Skin of body (tissue), 2 donors: Measurements from ENCODE around the gene KIRREL1. TPM values are rescaled to one million over a fixed set of nuclear protein-coding genes. Genes with fewer than 3 reads are reported as not detected.

Source experiments
- DNase-seq: peaks from one replicate; lab custom pipeline; 2025; lab: John Stamatoyannopoulos, UW
- total RNA-seq: library from RNA; depleted of rRNA; stranded (reverse); fragments of >200 nt; gene quantifications from one replicate; pipeline ENCODE4 v1.2.3, GENCODE V29; 2014

Gene KIRREL1
- total RNA-seq, 1 donor from 2014 or later: 36.0 TPM

DNA sequence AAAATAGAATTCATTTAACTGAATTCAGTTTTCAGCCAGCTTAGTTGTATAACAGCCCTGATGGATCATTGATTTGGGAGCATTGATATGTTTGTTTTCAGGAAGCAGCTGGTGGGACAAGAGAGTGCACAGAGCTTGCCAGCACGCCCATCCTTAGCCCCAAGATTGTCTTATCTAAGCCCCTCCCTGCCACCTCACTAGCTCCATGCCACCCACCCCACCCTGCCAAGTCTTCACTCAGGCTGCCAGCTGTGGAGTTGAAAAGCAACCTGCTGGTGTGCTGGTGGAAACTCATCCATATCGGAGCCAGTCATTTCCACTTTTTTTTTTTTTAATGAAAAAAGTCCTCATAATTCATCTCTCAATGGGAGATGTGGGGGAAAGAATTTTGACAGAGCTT lies 11.8 kb downstream of the KIRREL1 start:
- no peak for DNase-seq

- DNase-seq: no peak
These were observed 13.7 kb downstream of the KIRREL1 start for GRCh38 chr1:158007180-158007579.

GRCh38 chr1:158007667-158008386 lies 14.4 kb downstream of the KIRREL1 start:
- DNase-seq: no peak

- DNase-seq: no peak
These were observed 15.2 kb downstream of the KIRREL1 start for GRCh38 chr1:158008630-158009029.

- DNase-seq: no peak
These were observed 18.3 kb downstream of the KIRREL1 start for GRCh38 chr1:158011714-158012113.

- DNase-seq: no peak
These were observed 20.6 kb downstream of the KIRREL1 start for GRCh38 chr1:158013840-158014730.

DNA sequence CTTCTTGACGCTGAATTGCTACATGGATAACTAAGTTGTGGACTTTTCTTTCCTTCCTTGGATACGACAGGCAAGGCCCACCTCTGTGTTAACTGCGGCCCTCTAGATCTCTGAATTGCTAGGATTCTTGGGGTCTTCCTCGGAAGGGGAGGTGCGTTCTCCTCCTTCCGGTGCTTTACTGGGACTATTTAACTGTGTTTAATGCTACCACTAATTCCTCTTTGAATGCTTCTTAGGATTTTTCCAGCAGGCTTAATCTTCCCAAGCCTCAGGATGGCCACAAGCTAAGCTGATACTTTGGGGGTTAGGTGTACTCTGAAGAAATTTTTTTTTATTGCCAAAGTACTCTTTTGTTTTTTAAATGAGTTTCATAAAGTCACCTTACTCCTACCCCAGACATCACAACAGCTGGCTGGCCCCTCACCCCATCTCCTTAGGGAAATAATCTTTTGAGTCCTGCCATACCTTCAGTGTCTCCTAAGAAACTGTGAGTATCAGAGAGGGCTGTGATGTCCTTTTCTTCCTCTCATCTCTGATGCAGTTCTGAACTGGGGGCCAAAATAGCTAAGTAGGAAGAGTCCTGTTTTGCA lies 21.4 kb downstream of the KIRREL1 start:
- no peak for DNase-seq

- no peak for DNase-seq
These were observed 23.3 kb downstream of the KIRREL1 start for GRCh38 chr1:158016651-158017335.

DNA sequence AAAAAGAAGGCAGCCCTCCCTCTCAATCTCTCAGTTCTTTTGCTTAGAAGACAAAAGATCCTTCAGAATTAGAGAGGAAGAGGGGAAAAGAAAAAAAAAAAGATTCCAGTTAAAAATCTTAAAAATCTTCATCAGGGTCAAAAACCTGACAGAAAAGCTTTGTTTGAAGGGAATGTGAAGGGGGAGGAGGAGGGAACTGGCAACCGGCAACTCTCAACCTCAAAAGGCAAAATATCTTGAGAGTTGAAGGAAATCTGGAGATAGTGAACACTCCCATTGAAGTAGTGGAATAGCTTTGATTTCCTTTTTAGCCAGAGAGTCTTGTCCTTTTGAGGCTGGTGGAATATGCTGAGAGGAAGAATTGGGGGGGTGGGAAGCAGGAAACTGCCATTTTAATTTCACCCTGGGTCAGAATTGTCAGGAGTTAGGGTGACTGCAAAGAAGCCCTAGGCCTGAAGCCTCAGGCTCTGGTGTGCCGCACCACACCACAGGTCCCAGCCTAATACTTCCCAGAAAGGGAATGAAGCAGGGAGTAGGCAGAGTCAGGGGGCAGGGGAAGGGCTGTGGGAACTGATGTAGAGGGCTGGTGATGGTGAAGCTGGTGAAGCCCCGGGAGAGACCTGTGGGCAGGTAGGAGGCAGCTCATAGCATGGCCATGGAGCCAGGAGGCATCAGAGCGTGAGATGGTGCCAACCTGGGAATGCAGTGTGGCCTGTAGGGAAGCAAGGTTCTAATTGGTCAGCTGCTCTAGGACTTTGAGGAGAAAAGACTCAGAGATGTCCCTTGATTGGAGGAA lies 24.6 kb downstream of the KIRREL1 start:
- DNase-seq: no peak

DNA sequence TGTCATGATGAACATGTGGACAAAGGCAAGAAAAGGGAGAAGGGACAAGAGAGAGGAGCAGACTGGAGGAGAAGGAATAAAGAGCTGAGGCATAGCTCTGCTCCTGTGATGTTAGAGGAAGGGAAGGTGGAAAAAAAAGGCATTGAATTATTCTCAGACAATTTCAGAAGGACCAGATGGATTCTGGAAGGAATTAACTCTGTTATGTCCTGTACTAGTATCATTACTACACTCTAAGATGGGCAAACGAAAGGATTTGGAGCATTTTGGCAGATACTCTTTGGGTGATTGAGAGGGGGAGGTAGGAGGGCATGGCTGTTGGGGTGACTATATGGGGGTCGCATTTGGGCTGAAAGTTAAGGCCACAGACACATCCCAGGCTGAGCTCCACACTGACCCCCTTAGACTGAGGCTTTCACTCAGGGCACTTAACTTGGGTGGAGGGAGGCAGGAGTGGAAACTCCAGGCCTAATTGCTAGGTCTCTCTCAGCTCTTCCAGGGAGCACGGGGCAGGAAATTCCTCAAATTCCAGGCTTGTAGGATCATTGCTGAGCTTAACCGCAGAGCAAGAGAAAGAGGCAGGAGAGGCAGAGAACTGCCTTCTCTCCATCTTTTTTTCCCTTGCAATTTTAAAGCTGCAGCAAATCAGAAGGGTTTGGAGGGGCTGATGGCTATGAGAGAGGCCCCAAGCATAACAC lies 25.9 kb downstream of the KIRREL1 start:
- peak; percentile 93 for DNase-seq

DNA sequence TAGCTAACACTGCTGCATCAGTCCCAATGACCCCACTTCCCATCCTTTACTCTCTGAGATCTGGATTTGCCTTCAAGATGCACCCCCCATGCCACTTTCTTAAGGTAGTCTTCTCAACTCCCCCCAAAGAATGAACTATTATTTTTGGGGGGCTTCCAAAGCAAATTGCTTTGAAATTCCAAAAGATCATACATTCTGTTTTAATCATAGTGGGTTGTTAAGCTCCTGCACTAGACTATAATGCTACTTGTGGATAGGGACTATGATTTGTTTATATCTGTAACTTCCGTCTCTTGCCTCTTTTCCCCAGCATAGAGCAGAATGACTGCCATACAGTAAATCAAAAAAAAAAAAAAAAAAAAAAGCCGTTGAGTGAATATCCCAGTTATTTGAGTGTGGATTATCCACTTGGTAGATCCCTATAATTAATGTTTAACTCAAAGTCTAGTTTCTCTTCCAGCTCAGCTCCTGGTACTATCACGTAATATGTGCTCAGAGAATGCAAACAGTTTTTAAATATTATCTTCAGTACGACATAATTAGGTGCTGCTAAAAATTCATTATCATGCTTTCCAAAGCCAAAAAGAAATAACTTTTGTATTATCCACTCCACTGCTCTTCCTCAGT lies 26.9 kb downstream of the KIRREL1 start:
- peak; percentile 22 for DNase-seq

GRCh38 chr1:158020886-158021620 lies 27.6 kb downstream of the KIRREL1 start:
- no peak for DNase-seq

GRCh38 chr1:158021721-158022120 lies 28.3 kb downstream of the KIRREL1 start:
- DNase-seq: no peak

DNA sequence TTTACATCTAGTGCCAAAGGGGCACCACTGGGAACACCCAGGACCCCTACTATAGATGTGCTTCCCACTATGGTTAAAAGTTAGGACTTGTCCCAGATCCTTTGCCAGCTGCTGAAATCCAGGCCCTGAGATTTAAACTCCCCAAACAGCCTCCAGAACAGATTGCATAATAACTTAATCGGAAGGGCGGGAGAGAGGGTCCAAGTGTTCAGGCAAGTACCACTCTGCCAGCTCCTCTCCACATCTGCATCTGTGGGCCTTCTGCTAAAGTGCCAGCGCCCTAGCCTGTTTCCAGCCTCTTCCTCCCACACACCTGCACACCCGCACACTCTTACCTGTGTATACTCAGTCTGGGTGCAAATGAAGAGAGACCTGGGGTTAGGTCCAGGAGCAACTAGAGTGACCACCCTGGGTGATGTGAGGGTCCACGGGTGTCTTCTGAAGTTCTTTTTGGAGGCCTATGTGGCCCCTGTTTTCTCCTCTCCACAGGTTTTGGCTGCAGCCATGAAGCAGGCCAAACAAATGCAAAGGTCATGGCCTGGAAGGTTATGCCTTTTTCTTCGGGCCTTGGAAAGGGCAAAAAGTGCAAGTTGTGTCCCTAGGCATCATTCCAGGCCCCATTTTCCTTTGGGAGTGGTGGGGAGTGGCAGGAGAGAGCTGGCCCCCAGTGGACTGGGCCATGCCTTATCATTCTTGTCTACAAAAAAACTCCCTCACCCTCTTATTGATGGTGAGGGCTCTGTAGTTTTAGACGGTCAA lies 29.3 kb downstream of the KIRREL1 start:
- no peak for DNase-seq

DNA sequence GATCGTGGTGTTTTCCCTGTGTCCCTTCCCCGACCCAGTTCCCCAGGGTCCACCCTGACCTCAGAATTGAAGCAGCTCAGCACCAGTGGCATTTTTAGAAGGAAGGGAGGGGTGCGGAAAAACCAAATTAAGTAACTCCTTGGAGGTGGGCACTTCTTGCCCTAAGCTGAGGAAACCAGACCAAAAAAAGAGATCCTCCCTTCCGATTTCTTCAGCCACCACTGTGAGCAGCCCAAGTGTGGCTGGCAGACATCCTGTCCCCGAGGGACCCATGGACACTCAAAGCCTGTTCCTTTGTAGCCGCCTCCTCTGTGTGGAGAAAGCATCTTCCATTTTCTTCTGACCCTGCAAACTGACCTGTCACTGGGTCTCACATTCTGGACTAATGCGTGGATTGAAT lies 31.3 kb downstream of the KIRREL1 start:
- no peak for DNase-seq

GRCh38 chr1:158025576-158026230 lies 32.3 kb downstream of the KIRREL1 start:
- no peak for DNase-seq

DNA sequence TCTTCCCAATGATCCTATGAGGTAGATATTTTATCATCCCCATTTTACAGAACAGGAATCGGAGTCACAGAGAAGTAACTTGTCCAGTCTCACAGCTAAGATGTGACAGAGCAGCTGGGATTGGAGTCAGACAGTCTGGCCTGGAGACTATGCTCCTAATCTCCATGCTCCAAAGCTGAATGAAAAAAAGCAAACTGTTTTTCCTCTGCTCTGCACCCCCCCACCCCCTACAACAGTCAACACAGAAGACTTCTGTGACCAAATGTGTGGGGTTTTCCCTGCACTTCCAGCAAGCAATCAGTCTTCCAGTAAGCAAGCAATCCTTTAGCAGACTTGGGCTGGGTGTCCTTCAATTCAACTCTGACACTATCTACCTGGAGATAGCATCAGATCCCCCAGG lies 33.2 kb downstream of the KIRREL1 start:
- DNase-seq: no peak

- DNase-seq: no peak
These were observed 34.1 kb downstream of the KIRREL1 start for GRCh38 chr1:158027508-158027907.
